K562 (cell line): Measurements from ENCODE around the gene CBL. TPM values are rescaled to one million over a fixed set of nuclear protein-coding genes. Genes with fewer than 3 reads are reported as not detected.

Experiments used
- ATAC-seq: fragments of 200-7000 bp; cut with Tn5 transposase; 3 replicates; pipeline ENCODE4 v1.9.1; 2020; ENCODE audit warnings: moderate library complexity
- BruUV-seq: library from RNA; stranded (reverse); fragments of 400-500 nt; replicated peaks from 2 replicates; lab custom pipeline; 2021; lab: Mats Ljungman, UMichigan
- CTCF ChIA-PET: fragments of 300-600 bp; formaldehyde crosslinking; extraction: SDS; loops from one replicate; lab custom pipeline; 2021; ENCODE audit warnings: low intra/inter-chr PET ratio; lab: Yijun Ruan, JAX
- POLR2A ChIA-PET: fragments of 300-600, 350-650 bp; sonication (Branson Sonifier 250); formaldehyde crosslinking; extraction: SDS; loops from one replicate; lab custom pipeline; 2021; ENCODE audit warnings: antibody characterized with exemption, inconsistent platforms; lab: Yijun Ruan, JAX
- DNase-seq, 4 experiments: peaks; one replicate each; pipeline versions ENCODE4 v3.0.0 to v3.0.0-alpha.2; 2011 to 2018; ENCODE audit warnings: low spot score in 3 of 4, mixed read lengths in 3 of 4; ENCODE audit errors: extremely low read depth in 1 of 4
- FAIRE-seq: peaks from 2 replicates; lab custom pipeline; 2011; peaks lifted over from hg19 to GRCh38; lab: Jason Lieb, UNC
- H2AFZ ChIP-seq: 2 replicates; pipeline ENCODE4 v1.6.0; 2011; ENCODE audit warnings: low read depth, low read length, control low read depth, inconsistent platforms
- H3K27ac ChIP-seq: fragments of 200-600 bp; 3 replicates; pipeline ENCODE4 v1.8.0; 2011; ENCODE audit warnings: low read depth, mild to moderate bottlenecking, control low read depth, inconsistent platforms, low read length, moderate library complexity, mixed read lengths; ENCODE audit errors: extremely low read depth
- H3K27me3 ChIP-seq, 2 experiments: fragments of 300-600 bp in 1 of 2; 2 replicates in 1 of 2; 3 replicates in 1 of 2; pipeline versions ENCODE4 v1.6.0 to v1.8.0; 2011; ENCODE audit warnings: inconsistent platforms in 2 of 2, low read length in 2 of 2, mild to moderate bottlenecking in 1 of 2, mixed read lengths in 1 of 2, moderate library complexity in 1 of 2; ENCODE audit not compliant: control insufficient read depth in 2 of 2, insufficient read depth in 2 of 2
- H3K36me3 ChIP-seq: fragments of 300-600 bp; 3 replicates; pipeline ENCODE4 v1.8.0; 2011; ENCODE audit warnings: mild to moderate bottlenecking, low read length, inconsistent platforms; ENCODE audit not compliant: control insufficient read depth, insufficient read depth
- H3K4me1 ChIP-seq, 2 experiments: fragments of 200-600 bp in 1 of 2; replicated peaks in 1 of 2; 2 replicates in 1 of 2; 3 replicates in 1 of 2; pipeline versions ENCODE4 v1.5.1 to v1.8.0; 2011; ENCODE audit warnings: inconsistent platforms in 2 of 2, low read length in 2 of 2, mild to moderate bottlenecking in 1 of 2, mixed read lengths in 1 of 2, moderate library complexity in 1 of 2; ENCODE audit not compliant: control insufficient read depth in 2 of 2, insufficient read depth in 2 of 2
- H3K4me2 ChIP-seq: 2 replicates; pipeline ENCODE4 v1.6.1; 2011; ENCODE audit warnings: low read length, control low read depth, inconsistent platforms, mixed read lengths; ENCODE audit not compliant: insufficient read depth
- H3K4me3 ChIP-seq: fragments of 200-600 bp; sonication (generic), shearing (Covaris generic); 2 replicates; pipeline ENCODE4 v1.5.1; 2016; ENCODE audit warnings: control low read depth, inconsistent platforms
- H3K79me2 ChIP-seq: fragments of 200-600 bp; 3 replicates; pipeline ENCODE4 v1.8.0; 2011; ENCODE audit warnings: low read length, inconsistent platforms; ENCODE audit not compliant: control insufficient read depth, insufficient read depth
- H3K9ac ChIP-seq, 2 experiments: 2 replicates each; pipeline versions ENCODE4 v1.6.0 to v1.6.1; 2011; ENCODE audit warnings: low read depth in 2 of 2, low read length in 2 of 2, control low read depth in 1 of 2, inconsistent platforms in 1 of 2, mild to moderate bottlenecking in 1 of 2, mixed read lengths in 1 of 2; ENCODE audit not compliant: insufficient read depth in 1 of 2
- H3K9me1 ChIP-seq: one replicate; pipeline ENCODE4 v1.6.0; 2011; ENCODE audit warnings: inconsistent platforms, mild to moderate bottlenecking, low read length, moderate library complexity; ENCODE audit not compliant: control insufficient read depth, insufficient read depth
- H3K9me3 ChIP-seq: replicated peaks from 2 replicates; pipeline ENCODE4 v1.5.1; 2011; ENCODE audit warnings: low read depth, low read length, inconsistent platforms; ENCODE audit not compliant: control insufficient read depth, insufficient read depth
- H4K20me1 ChIP-seq: replicated peaks from 2 replicates; pipeline ENCODE4 v1.6.1; 2011; ENCODE audit warnings: low read length, inconsistent platforms, mixed read lengths; ENCODE audit not compliant: control insufficient read depth, insufficient read depth
- CTBP1 ChIP-seq: fragments of 450-650 bp; IDR thresholded peaks from 2 replicates; pipeline ENCODE4 v1.6.1; 2016; ENCODE audit warnings: borderline replicate concordance
- JUND ChIP-seq, 2 experiments: IDR thresholded peaks; 2 replicates in 1 of 2; 3 replicates in 1 of 2; pipeline ENCODE4 v1.6.1; 2011; ENCODE audit warnings: borderline replicate concordance in 2 of 2, low read depth in 2 of 2, low read length in 2 of 2, improper control_type of control experiment in 1 of 2, missing biosample characterization in 1 of 2, missing genetic modification characterization in 1 of 2, missing genetic modification reagents in 1 of 2
- NONO ChIP-seq, 2 experiments: fragments of 200-400 bp in 1 of 2; fragments of 450-650 bp in 1 of 2; formaldehyde crosslinking in 1 of 2; IDR thresholded peaks; 2 replicates each; pipeline ENCODE4 v1.6.1; 2017; ENCODE audit warnings: low read depth in 2 of 2, mild to moderate bottlenecking in 2 of 2, moderate library complexity in 2 of 2, low read length in 1 of 2
- NR2C2 ChIP-seq, 2 experiments: fragments of 200-800 bp in 1 of 2; sonication (Bioruptor generic) in 1 of 2; sonication (generic) in 1 of 2; formaldehyde crosslinking in 1 of 2; IDR thresholded peaks; 2 replicates each; pipeline versions ENCODE4 v1.6.1 to v1.8.0; 2016 to 2022; ENCODE audit warnings: mild to moderate bottlenecking in 1 of 2, missing compliant biosample characterization in 1 of 2, missing genetic modification characterization in 1 of 2, missing genetic modification reagents in 1 of 2
- PHF20 ChIP-seq: fragments of 450-650 bp; IDR thresholded peaks from 2 replicates; pipeline ENCODE4 v1.6.1; 2018; ENCODE audit not compliant: partially characterized antibody
- POLR2AphosphoS5 ChIP-seq: IDR thresholded peaks from 2 replicates; pipeline ENCODE4 v1.6.1; 2011; ENCODE audit warnings: mild to moderate bottlenecking, low read depth, low read length, moderate library complexity; ENCODE audit not compliant: control insufficient read depth, insufficient read depth
- SMAD2 ChIP-seq: fragments of 150-350 bp; IDR thresholded peaks from 2 replicates; pipeline ENCODE4 v1.6.1; 2014; ENCODE audit warnings: low read depth, mild to moderate bottlenecking, low read length
- TBP ChIP-seq: optimal IDR thresholded peaks from 2 replicates; pipeline ENCODE3; 2011; ENCODE audit warnings: low read depth, low read length, improper control_type of control experiment
- ZKSCAN8 ChIP-seq: fragments of 200-800 bp; sonication (Bioruptor generic); IDR thresholded peaks from 2 replicates; pipeline ENCODE4 v1.6.1; 2016; ENCODE audit warnings: missing genetic modification characterization, missing compliant biosample characterization
- ZNF274 ChIP-seq: IDR thresholded peaks from 2 replicates; pipeline ENCODE4 v1.6.1; 2011; ENCODE audit warnings: low read depth, mild to moderate bottlenecking, low read length, moderate library complexity, borderline replicate concordance
- WGBS: fragments of 100-300 bp; shearing (Covaris generic); methylation state at CpG from one replicate; pipeline ENCODE4 v1.1.6; 2016; ENCODE audit warnings: low coverage, mixed read lengths; ENCODE audit not compliant: insufficient coverage; ENCODE audit errors: missing lambda C conversion rate; 5-methylcytosine and 5-hydroxymethylcytosine counted together
- in situ Hi-C: fragments of 300-500 bp; cut with MboI; formaldehyde crosslinking; loops from 4 replicates; pipeline ENCODE4 v1.15.0; 2018; ENCODE audit warnings: inconsistent platforms, mixed read lengths
- intact Hi-C: fragments of 100-400 bp; cut with micrococcal nuclease; formaldehyde crosslinking; loops from 2 replicates; pipeline ENCODE4 v1.14.2; 2022
- polyA plus RNA-seq, 8 experiments: library from polyadenylated mRNA; depleted of rRNA in 4 of 8; stranded (reverse) in 5 of 8; unstranded in 3 of 8; fragments of >200 nt; fragmentation: Nextera tagmentation in 2 of 8; fragmentation: Illumina TruSeq in 1 of 8; extraction: Ambion mirVana in 2 of 8; extraction: Trizol in 1 of 8; gene quantifications; 2 replicates each; pipeline versions ENCODE4 v1.2.1 to v1.2.3, GENCODE V29; 2011 to 2014; ENCODE audit warnings: inconsistent platforms in 1 of 8, missing spikeins in 1 of 8
- total RNA-seq, 7 experiments: library from RNA; depleted of rRNA in 6 of 7; stranded (reverse); fragments of >200 nt in 6 of 7; fragmentation: Illumina TruSeq in 2 of 7; extraction: Trizol in 2 of 7; gene quantifications; 2 replicates each; pipeline versions ENCODE4 v1.2.1 to v1.2.3, GENCODE V29; 2011 to 2021; ENCODE audit warnings: low replicate concordance in 1 of 7
- TF ChIP-seq, protein P1 (sequence below): fragments of 250-450 bp; sonication (Bioruptor Pico); IDR thresholded peaks from 2 replicates; pipeline ENCODE4 v1.4.0; 2020; ENCODE audit warnings: mild to moderate bottlenecking, moderate library complexity
- TF ChIP-seq, protein P2 (sequence below): sonication (generic); formaldehyde crosslinking; IDR thresholded peaks from 2 replicates; pipeline ENCODE4 v1.9.0; 2022; ENCODE audit warnings: mild to moderate bottlenecking, missing genetic modification reagents
- TF ChIP-seq, protein P3 (sequence below), 2 experiments: fragments of 450-650 bp; conservative IDR thresholded peaks; 2 replicates each; pipeline ENCODE4 v1.6.1; 2017; ENCODE audit warnings: mild to moderate bottlenecking in 2 of 2, moderate library complexity in 2 of 2

The CBL gene
- total and polyA plus RNA-seq, 9 of the 15 experiments (the other 6 are each of a cell fraction or from before 2014, with no cell fraction given) = 3.2 to 24.9 (median 9.9) TPM

DNA sequence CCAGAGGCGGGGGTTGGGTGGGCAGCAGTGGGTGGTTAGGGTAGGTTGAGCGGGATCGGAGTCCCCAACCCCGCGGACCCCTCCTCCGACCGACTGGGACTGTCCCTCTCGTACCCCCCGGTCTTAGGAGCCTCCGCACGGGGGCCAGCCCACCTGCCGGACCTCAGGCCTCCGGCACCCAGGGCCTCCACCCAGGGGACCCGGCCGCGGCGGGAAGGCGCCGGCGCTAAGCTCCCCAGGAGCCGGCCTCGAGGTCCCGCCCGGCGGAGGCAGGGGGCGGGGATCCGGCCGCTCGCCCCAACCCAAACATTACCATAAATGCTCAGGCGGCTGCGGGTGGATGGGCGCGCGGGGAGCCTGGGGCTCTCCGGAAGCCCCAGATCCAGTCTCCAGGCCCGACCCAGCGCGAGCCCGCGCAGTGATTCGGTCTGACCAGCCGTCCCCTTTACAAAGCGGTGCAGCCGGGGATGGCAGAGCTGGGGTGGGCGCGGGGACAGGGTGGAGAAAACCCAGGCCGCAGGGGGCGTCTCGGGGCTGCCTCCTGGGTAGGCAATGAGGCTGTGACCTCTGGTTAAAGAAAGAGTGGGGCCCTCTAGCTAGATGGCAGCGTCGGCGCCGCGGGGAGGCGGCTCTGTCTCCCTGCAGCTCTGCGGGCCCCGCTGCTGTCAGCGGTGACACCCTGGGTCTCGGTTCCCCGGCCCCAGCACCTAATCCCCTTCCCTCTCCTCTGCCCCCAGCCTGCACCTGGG is 114.8 kb downstream of the CBL start:
- FAIRE-seq = no peak
- CTCF ChIA-PET = interaction anchor here (1.0 kb wide), 1 partner anchor 217 kb away, joined by 3 read pairs; no protein-coding TSS in a partner anchor
- peak; percentile 73 for ATAC-seq
- no peaks in the 10 kb centered on the region for H3K9me3 ChIP-seq
- H3K27me3 ChIP-seq = no peaks in the 10 kb centered on the region; a peak in 1 of 5 replicates
- intact Hi-C loops (loop anchor here (5.0 kb wide), 1 partner anchor 394 kb away; the partner anchor contains the start of gene BCL9L), in situ Hi-C loops (no loop called here)
- H3K4me2 ChIP-seq = peak overlapping the region; percentile 87
- peak overlapping the region; percentile 99 for H2AFZ ChIP-seq
- peaks cover 21% of the 10 kb centered on the region; the same call in 2 of the 3 replicates for H3K79me2 ChIP-seq
- peak; percentile 81 to 84 (median 83) for DNase-seq
- TSS peak; percentile 46 for BruUV-seq
- WGBS = 1% methylated on average over 40 of the region's 60 CpGs
- no peaks in the 10 kb centered on the region for H4K20me1 ChIP-seq
- H3K4me1 ChIP-seq = peaks cover 47 to 66% of the 10 kb centered on the region in 2 experiments
- H3K36me3 ChIP-seq = no peaks in the 10 kb centered on the region
- peak overlapping the region; percentile 93 for H3K27ac ChIP-seq
- H3K4me3 ChIP-seq = peak overlapping the region; percentile 48
- POLR2A ChIA-PET = interaction anchor here (0.5 to 5.1 kb wide), 20 partner anchors 11 to 804 kb away, joined by 3 to 22 read pairs (median 4); partner anchors contain the start of genes C2CD2L, CBL, RNF26 and USP2
- no peaks in the 10 kb centered on the region for H3K9me1 ChIP-seq
- H3K9ac ChIP-seq = peak overlapping the region; percentile 85 to 91
- TF ChIP-seq, protein P1, sequence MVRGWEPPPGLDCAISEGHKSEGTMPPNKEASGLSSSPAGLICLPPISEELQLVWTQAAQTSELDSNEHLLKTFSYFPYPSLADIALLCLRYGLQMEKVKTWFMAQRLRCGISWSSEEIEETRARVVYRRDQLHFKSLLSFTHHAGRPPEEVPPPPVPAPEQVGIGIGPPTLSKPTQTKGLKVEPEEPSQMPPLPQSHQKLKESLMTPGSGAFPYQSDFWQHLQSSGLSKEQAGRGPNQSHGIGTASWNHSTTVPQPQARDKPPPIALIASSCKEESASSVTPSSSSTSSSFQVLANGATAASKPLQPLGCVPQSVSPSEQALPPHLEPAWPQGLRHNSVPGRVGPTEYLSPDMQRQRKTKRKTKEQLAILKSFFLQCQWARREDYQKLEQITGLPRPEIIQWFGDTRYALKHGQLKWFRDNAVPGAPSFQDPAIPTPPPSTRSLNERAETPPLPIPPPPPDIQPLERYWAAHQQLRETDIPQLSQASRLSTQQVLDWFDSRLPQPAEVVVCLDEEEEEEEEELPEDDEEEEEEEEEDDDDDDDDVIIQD (CRISPR knock-in tag) = no peak
- TF ChIP-seq, protein P2, sequence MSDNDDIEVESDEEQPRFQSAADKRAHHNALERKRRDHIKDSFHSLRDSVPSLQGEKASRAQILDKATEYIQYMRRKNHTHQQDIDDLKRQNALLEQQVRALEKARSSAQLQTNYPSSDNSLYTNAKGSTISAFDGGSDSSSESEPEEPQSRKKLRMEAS = peak; percentile 21; the same call in 1 of the 2 replicates
- TF ChIP-seq ZKSCAN8 (CRISPR knock-in tag) = peak; percentile 54; the same call in 1 of the 2 replicates
- TF ChIP-seq NONO (IDR thresholded peaks at IDR 0.05; ENCODE audit: low read depth in 2 of 2, low read length in 1 of 2) = peak; percentile 60 to 61; a peak in 2 of 4 replicates
- TF ChIP-seq PHF20 = peak; percentile 6
- TF ChIP-seq CTBP1 = peak; percentile 26; the same call in 1 of the 2 replicates
- TF ChIP-seq JUND (IDR thresholded peaks at IDR 0.05; ENCODE audit: borderline replicate concordance, low read depth, low read length) = peak; percentile 20; the same call in 1 of the 2 replicates
- TF ChIP-seq JUND (tag; IDR thresholded peaks at IDR 0.05; ENCODE audit: borderline replicate concordance, low read depth, low read length) = no peak
- TF ChIP-seq NR2C2 (CRISPR knock-in tag; IDR thresholded peaks at IDR 0.05) = no peak
- peak; percentile 48; the same call in 1 of the 2 replicates for TF ChIP-seq NR2C2 (tag; IDR thresholded peaks at IDR 0.05)
- TF ChIP-seq, protein P3, sequence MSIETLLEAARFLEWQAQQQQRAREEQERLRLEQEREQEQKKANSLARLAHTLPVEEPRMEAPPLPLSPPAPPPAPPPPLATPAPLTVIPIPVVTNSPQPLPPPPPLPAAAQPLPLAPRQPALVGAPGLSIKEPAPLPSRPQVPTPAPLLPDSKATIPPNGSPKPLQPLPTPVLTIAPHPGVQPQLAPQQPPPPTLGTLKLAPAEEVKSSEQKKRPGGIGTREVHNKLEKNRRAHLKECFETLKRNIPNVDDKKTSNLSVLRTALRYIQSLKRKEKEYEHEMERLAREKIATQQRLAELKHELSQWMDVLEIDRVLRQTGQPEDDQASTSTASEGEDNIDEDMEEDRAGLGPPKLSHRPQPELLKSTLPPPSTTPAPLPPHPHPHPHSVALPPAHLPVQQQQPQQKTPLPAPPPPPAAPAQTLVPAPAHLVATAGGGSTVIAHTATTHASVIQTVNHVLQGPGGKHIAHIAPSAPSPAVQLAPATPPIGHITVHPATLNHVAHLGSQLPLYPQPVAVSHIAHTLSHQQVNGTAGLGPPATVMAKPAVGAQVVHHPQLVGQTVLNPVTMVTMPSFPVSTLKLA (conservative IDR thresholded peaks at IDR 0.05) = peak; percentile 31 to 40; a peak in 2 of 4 replicates
- peak; percentile 42; the same call in 1 of the 2 replicates for TF ChIP-seq POLR2AphosphoS5
- TF ChIP-seq ZNF274 = no peak
- TF ChIP-seq SMAD2 = no peak
- TF ChIP-seq TBP = peak; percentile 46
